ENCODE measurements around the gene SGPP2.

The SGPP2 gene

GRCh38 chr2:222592176-222592575 lies 167.8 kb downstream of the SGPP2 start:
- DNase-seq, result no peak

- DNase-seq, result no peak
Measured at GRCh38 chr2:222594679-222595078, 170.3 kb downstream of the SGPP2 start.

DNA sequence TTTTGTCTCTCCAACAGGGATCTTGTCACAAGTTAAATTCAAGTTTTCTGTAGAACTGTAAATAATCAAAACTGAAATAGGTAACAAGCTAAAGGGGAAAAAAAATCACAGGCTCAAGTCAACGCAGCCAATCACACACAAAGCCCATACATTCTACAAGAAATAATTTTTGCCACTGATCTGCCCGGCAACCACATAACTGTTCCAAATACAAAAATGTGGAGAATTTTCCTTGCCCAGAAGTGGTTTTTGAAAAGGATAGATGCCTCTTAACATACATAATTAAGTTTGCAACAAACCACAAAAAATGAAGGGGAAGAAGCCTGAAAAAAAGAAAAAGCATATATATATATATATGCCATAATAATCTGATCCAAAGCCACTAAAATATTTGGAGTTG lies 171.2 kb downstream of the SGPP2 start:
- no peak for DNase-seq

- DNase-seq, result no peak
Measured at GRCh38 chr2:222598611-222599010, 174.3 kb downstream of the SGPP2 start.

GRCh38 chr2:222603501-222603900 lies 179.2 kb downstream of the SGPP2 start:
- DNase-seq, result no peak

DNA sequence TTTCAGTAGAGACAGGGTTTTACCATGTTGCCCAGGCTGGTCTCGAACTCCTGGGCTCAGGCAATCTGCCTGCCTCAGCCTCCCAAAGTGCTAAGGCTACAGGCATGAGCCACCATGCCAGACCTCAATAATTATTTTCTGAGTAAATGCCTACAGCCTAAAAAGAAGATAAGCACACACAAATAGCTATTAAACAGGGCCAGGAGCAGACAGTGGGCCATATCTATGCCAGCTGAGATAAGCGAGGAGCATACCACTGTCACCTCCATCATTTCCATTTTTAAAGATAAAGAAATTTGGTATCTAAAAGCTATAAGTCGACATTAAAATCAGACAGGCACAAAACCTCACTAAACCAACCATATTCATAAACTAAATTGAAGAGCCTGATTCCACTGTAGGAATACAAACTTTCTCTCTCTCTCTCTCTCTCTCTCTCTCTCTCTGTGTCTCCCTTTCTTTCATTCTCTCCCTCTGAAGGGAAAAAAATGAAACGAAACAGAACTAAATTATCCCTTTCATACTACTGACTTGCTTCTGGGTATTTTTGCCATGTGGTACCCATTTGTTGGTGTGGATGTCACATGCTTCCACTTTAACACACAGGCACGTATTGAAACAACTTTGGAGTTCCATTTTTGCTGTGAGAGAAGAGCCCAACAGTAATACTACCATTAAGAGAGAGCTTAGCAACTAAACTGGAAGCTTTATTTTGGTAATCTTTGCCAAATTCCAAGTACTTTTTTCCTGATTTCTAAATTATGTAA lies 180.6 kb downstream of the SGPP2 start:
- no peak for DNase-seq

- DNase-seq, result no peak
Measured at GRCh38 chr2:222606306-222606705, 182.0 kb downstream of the SGPP2 start.

GRCh38 chr2:222608081-222608480 lies 183.7 kb downstream of the SGPP2 start:
- no peak for DNase-seq

GRCh38 chr2:222609381-222609780 lies 185.0 kb downstream of the SGPP2 start:
- DNase-seq, result no peak
